Measurements from ENCODE around the gene GART.
"Not testable (repeated sequence)": the region's sequence is repeated elsewhere in the genome, so short reads cannot be mapped to it uniquely, and the experiment has no call there.

Gene GART

GRCh38 chr21:33541756-33542639 is at the start of gene GART:
Gene GART, minus strand, starts transcription at chr21:33542117. Its CDS starts 2,802 bp downstream, at chr21:33539315.
- H4K20me1 ChIP-seq: peaks cover 37 to 40% (median 38%) of the 10 kb centered on the region in 11 experiments
- H3K4me2 ChIP-seq: peak within 1 kb of the TSS; percentile 85 to 95 (median 92)
- peak within 1 kb of the TSS; percentile 98 to 100 (median 99) for H3K27ac ChIP-seq
- H3K27me3 ChIP-seq: no peaks in the 10 kb centered on the region
- H3K9ac ChIP-seq: peak within 1 kb of the TSS; percentile 95 to 100 (median 98)
- H3K4me3 ChIP-seq: peak within 1 kb of the TSS; percentile 73 to 90 (median 82)
- no peak for TF ChIP-seq Cebpa-rat (IDR thresholded peaks at IDR 0.05)
- no peaks in the 10 kb centered on the region for H3K9me3 ChIP-seq (replicated peaks in 1 of 11)
- peaks cover 34 to 51% (median 36%) of the 10 kb centered on the region in 11 experiments for H3K36me3 ChIP-seq
- peaks cover 20 to 43% (median 34%) of the 10 kb centered on the region in 10 experiments for H3K4me1 ChIP-seq

GRCh38 chr21:33588485-33589335 is 46.8 kb upstream of the GART start, which contains the start of gene DONSON:
Gene DONSON, minus strand, starts transcription at chr21:33588684. Its CDS starts 43 bp downstream, at chr21:33588641.
- Histone ChIP-seq H3K4me1 (peaks cover 18 to 24% (median 21%) of the 10 kb centered on the region in 10 experiments), H3K9ac (peak within 1 kb of the TSS; percentile 89 to 97 (median 95)), H3K4me3 (peak within 1 kb of the TSS; percentile 75 to 99 (median 94)), H4K20me1 (peaks cover 0 to 13% (median 0%) of the 10 kb centered on the region in 11 experiments; a peak in 3 of 22 replicates), H3K9me3 (replicated peaks in 1 of 11) (no peaks in the 10 kb centered on the region), H3K4me2 (peak within 1 kb of the TSS; percentile 88 to 100 (median 97)), H3K36me3 (peaks cover 6 to 45% (median 23%) of the 10 kb centered on the region in 11 experiments; a peak in 18 of 22 replicates), H3K27ac (peak within 1 kb of the TSS; percentile 79 to 93 (median 88)), H3K27me3 (no peaks in the 10 kb centered on the region)
- TF ChIP-seq Cebpa-rat (IDR thresholded peaks at IDR 0.05): no peak

DNA sequence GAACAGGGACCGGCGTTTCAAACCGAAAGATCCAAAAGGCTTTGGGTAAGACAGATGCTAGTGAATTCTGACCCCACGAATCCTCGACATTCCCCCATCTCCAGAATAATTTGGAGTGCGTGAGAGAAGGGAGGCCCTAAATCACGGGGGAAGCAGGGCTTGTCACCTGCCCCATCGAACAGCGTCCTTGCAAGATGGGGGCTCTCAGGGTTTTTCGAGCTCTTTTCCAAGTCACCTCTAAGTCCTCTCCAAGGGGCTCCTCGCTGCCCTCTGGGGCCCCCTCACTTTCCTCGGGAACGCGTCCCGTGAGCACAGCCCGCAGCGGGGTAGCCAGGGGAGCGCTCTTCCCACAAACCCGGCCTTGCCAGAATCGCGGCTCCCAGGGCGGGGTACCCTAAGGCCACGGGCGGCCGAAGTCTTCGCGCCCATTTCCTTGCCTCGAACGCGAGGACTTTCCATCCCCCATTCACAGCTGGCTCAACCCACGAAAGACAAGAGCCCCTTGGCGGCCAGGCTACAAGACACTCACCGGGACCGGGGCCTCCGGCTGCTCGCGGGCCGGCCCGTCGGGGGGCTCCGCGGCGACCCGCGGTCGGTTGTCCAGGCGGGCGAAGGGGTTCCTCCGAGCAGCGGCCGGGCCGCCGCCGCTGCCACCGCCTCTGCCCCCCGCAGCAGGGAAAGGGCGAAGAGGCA is 46.0 kb upstream of the GART start:
- H4K20me1 ChIP-seq: peaks cover 0 to 13% (median 0%) of the 10 kb centered on the region in 11 experiments; a peak in 3 of 22 replicates
- peak overlapping the region; percentile 75 to 99 (median 94) for H3K4me3 ChIP-seq
- peaks cover 4 to 45% (median 23%) of the 10 kb centered on the region in 11 experiments; a peak in 17 of 22 replicates for H3K36me3 ChIP-seq
- H3K9me3 ChIP-seq (replicated peaks in 1 of 11): no peaks in the 10 kb centered on the region
- H3K4me1 ChIP-seq: peaks cover 18 to 24% (median 21%) of the 10 kb centered on the region in 10 experiments
- no peak for TF ChIP-seq Cebpa-rat (IDR thresholded peaks at IDR 0.05)
- H3K9ac ChIP-seq: peak overlapping the region; percentile 89 to 97 (median 95)
- peak overlapping the region; percentile 79 to 93 (median 88) for H3K27ac ChIP-seq
- H3K4me2 ChIP-seq: peak overlapping the region; percentile 88 to 100 (median 96)
- H3K27me3 ChIP-seq: no peaks in the 10 kb centered on the region

DNA sequence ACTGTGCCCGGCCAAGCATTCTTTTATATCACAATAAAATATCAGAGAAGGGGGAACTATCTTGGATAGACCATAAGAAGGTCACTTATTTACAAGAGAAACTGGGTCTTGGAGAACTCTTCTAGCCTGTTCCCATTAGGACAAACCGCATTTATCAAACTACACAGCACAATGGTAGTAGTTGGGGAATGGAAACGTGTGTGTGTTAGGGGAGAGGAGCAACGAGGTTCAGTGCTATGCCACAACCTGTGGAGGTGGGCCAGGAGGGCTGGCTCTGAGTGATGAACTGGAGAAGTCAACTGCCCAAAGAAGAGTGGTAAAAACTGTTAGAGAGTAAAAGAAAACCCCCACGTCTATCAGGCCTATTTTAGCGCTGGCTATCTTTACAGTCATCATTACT is 45.0 kb upstream of the GART start:
- H3K9ac ChIP-seq: peak overlapping the region in 8 of 11 experiments; percentile 18 to 97 (median 95); a peak in 5 of 22 replicates
- H3K27me3 ChIP-seq: no peaks in the 10 kb centered on the region
- peak overlapping the region in 8 of 10 experiments; percentile 75 to 99 (median 94); a peak in 8 of 20 replicates for H3K4me3 ChIP-seq
- peak overlapping the region; percentile 88 to 100 (median 96); a peak in 21 of 22 replicates for H3K4me2 ChIP-seq
- no peak overlapping the region for H3K27ac ChIP-seq
- H3K4me1 ChIP-seq: peaks cover 18 to 24% (median 21%) of the 10 kb centered on the region in 10 experiments
- peaks cover 0 to 13% (median 0%) of the 10 kb centered on the region in 11 experiments; a peak in 5 of 22 replicates for H4K20me1 ChIP-seq
- no peaks in the 10 kb centered on the region for H3K9me3 ChIP-seq (replicated peaks in 1 of 11)
- H3K36me3 ChIP-seq: peaks cover 0 to 50% (median 25%) of the 10 kb centered on the region in 11 experiments; a peak in 18 of 22 replicates
- TF ChIP-seq Cebpa-rat (IDR thresholded peaks at IDR 0.05): no peak

DNA sequence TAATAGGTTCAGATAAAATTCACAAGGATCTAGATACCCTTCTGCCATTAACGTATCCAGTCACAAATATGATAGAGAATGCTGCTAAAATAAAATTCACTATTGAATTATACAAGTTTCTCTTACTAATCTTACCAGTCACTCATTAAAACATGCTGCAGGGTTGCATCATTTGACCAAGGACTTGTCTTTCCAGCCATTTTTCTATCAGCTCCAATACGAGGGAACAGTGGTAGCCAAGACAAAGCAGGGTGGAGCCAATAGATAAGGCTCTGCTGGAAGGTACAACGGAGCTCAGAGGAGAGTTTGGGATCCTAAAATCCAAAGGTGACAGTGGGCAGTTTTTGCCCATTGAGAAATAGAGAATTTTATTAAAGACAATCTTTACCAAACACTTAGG is 42.5 kb upstream of the GART start:
- peaks cover 18 to 23% (median 20%) of the 10 kb centered on the region in 10 experiments for H3K4me1 ChIP-seq
- peaks cover 0 to 75% (median 36%) of the 10 kb centered on the region in 11 experiments; a peak in 19 of 22 replicates for H3K36me3 ChIP-seq
- no peak overlapping the region for H3K9ac ChIP-seq
- TF ChIP-seq Cebpa-rat (IDR thresholded peaks at IDR 0.05): no peak
- no peaks in the 10 kb centered on the region for H3K9me3 ChIP-seq (replicated peaks in 1 of 11)
- no peaks in the 10 kb centered on the region for H3K27me3 ChIP-seq
- no peak overlapping the region for H3K4me3 ChIP-seq
- peaks cover 0 to 13% (median 0%) of the 10 kb centered on the region in 11 experiments; a peak in 9 of 22 replicates for H4K20me1 ChIP-seq
- no peak overlapping the region for H3K4me2 ChIP-seq
- no peak overlapping the region for H3K27ac ChIP-seq

DNA sequence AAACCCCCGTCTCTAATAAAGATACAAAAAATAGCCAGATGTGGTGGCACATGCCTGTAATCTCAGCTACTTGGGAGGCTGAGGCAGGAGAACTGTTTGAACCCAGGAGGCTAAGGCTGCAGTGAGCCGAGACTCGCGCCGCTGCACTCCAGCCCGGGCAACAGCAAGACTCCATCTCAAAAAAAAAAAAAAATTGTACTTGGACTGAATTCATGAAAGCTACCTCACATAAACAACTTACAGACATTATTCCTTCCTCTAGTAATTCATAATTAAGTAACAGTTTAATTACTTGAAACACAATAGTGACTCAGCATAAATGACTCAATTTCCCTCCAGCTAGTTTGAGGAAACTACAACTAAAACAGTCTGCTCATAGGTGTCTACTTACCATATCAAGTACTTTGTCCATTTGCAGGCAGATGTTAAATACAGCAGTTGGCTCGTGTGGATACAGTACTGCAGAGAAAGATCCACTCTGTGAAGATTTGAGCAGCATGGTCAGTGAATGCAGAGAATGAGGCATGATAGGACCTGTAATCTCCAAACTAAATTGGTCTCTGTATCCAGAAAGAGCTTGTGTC is 37.1 kb upstream of the GART start:
- Histone ChIP-seq H3K4me2 (peak overlapping the region in 1 of 11 experiments; percentile 9; a peak in 1 of 22 replicates), H3K36me3 (peaks cover 42 to 100% (median 79%) of the 10 kb centered on the region in 11 experiments), H3K9ac (no peak overlapping the region), H3K9me3 (replicated peaks in 1 of 11) (no peaks in the 10 kb centered on the region), H3K27me3 (no peaks in the 10 kb centered on the region), H4K20me1 (peaks cover 25 to 56% (median 44%) of the 10 kb centered on the region in 11 experiments; a peak in 19 of 22 replicates), H3K27ac (peak overlapping the region in 5 of 11 experiments; percentile 19 to 60 (median 34); a peak in 7 of 22 replicates), H3K4me1 (peaks cover 0 to 17% (median 4%) of the 10 kb centered on the region in 10 experiments; a peak in 8 of 20 replicates), H3K4me3 (no peak overlapping the region)
- TF ChIP-seq Cebpa-rat (IDR thresholded peaks at IDR 0.05): no peak

DNA sequence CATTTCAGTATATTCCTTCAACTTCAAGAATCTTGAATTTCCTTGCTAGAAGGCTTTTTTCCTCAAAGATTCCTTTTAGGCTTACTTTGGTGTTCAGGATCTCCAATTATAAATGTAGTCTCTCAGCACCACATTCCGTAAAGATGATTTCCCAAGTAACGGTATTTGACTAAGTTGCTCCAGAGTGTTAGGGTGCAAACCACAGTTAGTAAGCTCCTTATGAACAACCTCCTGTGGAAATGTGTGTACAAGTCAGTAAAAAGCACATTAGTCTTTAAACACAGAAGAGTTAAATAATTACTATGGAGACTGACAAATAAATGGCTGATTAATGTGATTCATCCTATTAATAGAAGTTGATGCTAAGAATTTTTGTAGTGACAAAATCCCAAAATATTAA is 36.3 kb upstream of the GART start:
- H3K27ac ChIP-seq: no peak overlapping the region; a peak in 1 of 22 replicates
- no peaks in the 10 kb centered on the region for H3K27me3 ChIP-seq
- peaks cover 0 to 17% (median 4%) of the 10 kb centered on the region in 10 experiments; a peak in 8 of 20 replicates for H3K4me1 ChIP-seq
- no peak overlapping the region for H3K9ac ChIP-seq
- H3K4me3 ChIP-seq: no peak overlapping the region
- H3K36me3 ChIP-seq: peaks cover 50 to 100% (median 85%) of the 10 kb centered on the region in 11 experiments
- TF ChIP-seq Cebpa-rat (IDR thresholded peaks at IDR 0.05): no peak
- H4K20me1 ChIP-seq: peaks cover 29 to 64% (median 52%) of the 10 kb centered on the region in 11 experiments; a peak in 20 of 22 replicates
- no peaks in the 10 kb centered on the region for H3K9me3 ChIP-seq (replicated peaks in 1 of 11)
- no peak overlapping the region for H3K4me2 ChIP-seq

DNA sequence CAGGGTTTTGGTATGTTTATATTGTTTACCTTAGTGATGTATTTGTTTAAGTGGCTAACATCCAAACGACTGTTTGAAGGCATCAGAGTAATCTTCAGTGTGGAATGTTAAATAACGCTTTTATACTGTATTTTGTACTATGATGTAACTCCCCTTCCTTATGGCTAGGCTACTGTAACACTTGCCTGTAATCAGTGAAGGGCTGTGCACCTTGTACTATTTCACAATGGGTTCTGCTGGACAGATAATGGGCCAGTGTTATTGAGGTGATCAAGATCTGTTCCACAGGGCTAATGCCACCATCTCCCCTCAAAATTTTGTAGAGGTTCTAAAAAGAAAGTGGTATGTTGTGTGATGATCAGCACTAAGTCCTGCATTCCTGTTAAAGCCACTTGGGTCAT is 34.8 kb upstream of the GART start:
- H3K36me3 ChIP-seq: peaks cover 64 to 100% (median 89%) of the 10 kb centered on the region in 11 experiments
- not testable (repeated sequence) for H3K9me3 ChIP-seq (replicated peaks in 1 of 11); H3K9ac ChIP-seq; H3K4me3 ChIP-seq; H3K27ac ChIP-seq; H3K4me2 ChIP-seq; H3K27me3 ChIP-seq
- H3K4me1 ChIP-seq: peaks cover 0 to 17% (median 4%) of the 10 kb centered on the region in 10 experiments; a peak in 8 of 20 replicates
- H4K20me1 ChIP-seq: peaks cover 33 to 79% (median 67%) of the 10 kb centered on the region in 11 experiments; a peak in 20 of 22 replicates

Data from BLaER1 treated with 17β-estradiol and CSF1 and Interleukin-3, amounts not matched to agents 10 nM and 100 nM (cell line).